Progenitor cell of endocrine pancreas (in vitro differentiated cells): Measurements from ENCODE around the gene CACNA2D1. TPM values are rescaled to one million over a fixed set of nuclear protein-coding genes. Genes with fewer than 3 reads are reported as not detected.

Source experiments
- DNase-seq: peaks from one replicate; pipeline ENCODE4 v3.0.0; 2021; ENCODE audit warnings: low spot score; ENCODE audit not compliant: unreplicated experiment
- H3K27ac Mint-ChIP-seq: 2 replicates; pipeline ENCODE4 v1.8.0; 2021; ENCODE audit warnings: mild to moderate bottlenecking, moderate library complexity, mixed read lengths
- H3K27me3 Mint-ChIP-seq: 2 replicates; pipeline ENCODE4 v1.8.0; 2021; ENCODE audit warnings: mixed read lengths
- H3K36me3 Mint-ChIP-seq: 2 replicates; pipeline ENCODE4 v1.8.0; 2022; ENCODE audit warnings: mixed read lengths; ENCODE audit not compliant: insufficient read depth
- H3K4me1 Mint-ChIP-seq: 2 replicates; pipeline ENCODE4 v1.8.0; 2021; ENCODE audit warnings: low read depth, mixed read lengths
- H3K4me3 Mint-ChIP-seq: 2 replicates; pipeline ENCODE4 v1.8.0; 2021; ENCODE audit warnings: low read depth, mild to moderate bottlenecking, moderate library complexity, mixed read lengths
- H3K9me3 Mint-ChIP-seq: 2 replicates; pipeline ENCODE4 v1.8.0; 2021; ENCODE audit warnings: low read depth, mixed read lengths
- total RNA-seq: library from RNA; stranded (reverse); gene quantifications from 2 replicates; pipeline ENCODE4 v1.2.1, GENCODE V29; 2021
- TF ChIP-seq, protein P1 (sequence below): fragments of 200-600 bp; sonication (generic); IDR thresholded peaks from one replicate; pipeline ENCODE4 v1.5.0; 2021; ENCODE audit warnings: antibody characterized with exemption, mild to moderate bottlenecking; ENCODE audit not compliant: unreplicated experiment

CACNA2D1 gene
- total RNA-seq, 1 donor from 2014 or later, result 25.1 TPM

DNA sequence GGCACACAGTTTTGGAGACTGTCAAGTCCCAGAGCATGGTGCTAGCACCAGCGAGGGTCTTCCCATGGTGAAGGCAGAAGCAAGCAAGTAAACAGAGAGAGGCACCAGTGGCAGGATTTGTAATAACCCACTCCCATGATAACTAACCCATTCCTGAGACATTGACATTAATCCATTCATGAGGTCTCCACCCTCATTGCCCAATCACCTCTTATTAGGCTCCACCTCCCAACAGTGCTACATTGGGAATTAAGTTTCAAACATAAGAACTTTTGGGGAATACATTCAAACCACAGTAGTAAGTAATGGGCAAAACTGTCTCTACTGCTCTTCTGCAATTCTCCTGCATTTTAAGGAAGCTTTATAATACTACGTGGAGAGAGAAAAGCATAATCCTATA, 193.6 kb downstream of the CACNA2D1 start:
- no peaks in the 10 kb centered on the region for H3K36me3 Mint-ChIP-seq
- TF ChIP-seq, protein P1, sequence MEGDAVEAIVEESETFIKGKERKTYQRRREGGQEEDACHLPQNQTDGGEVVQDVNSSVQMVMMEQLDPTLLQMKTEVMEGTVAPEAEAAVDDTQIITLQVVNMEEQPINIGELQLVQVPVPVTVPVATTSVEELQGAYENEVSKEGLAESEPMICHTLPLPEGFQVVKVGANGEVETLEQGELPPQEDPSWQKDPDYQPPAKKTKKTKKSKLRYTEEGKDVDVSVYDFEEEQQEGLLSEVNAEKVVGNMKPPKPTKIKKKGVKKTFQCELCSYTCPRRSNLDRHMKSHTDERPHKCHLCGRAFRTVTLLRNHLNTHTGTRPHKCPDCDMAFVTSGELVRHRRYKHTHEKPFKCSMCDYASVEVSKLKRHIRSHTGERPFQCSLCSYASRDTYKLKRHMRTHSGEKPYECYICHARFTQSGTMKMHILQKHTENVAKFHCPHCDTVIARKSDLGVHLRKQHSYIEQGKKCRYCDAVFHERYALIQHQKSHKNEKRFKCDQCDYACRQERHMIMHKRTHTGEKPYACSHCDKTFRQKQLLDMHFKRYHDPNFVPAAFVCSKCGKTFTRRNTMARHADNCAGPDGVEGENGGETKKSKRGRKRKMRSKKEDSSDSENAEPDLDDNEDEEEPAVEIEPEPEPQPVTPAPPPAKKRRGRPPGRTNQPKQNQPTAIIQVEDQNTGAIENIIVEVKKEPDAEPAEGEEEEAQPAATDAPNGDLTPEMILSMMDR, result no peak
- H3K4me3 Mint-ChIP-seq, result no peak overlapping the region
- H3K4me1 Mint-ChIP-seq, result no peaks in the 10 kb centered on the region
- no peaks in the 10 kb centered on the region for H3K27me3 Mint-ChIP-seq
- DNase-seq, result no peak
- no peaks in the 10 kb centered on the region for H3K9me3 Mint-ChIP-seq
- H3K27ac Mint-ChIP-seq, result no peak overlapping the region

DNA sequence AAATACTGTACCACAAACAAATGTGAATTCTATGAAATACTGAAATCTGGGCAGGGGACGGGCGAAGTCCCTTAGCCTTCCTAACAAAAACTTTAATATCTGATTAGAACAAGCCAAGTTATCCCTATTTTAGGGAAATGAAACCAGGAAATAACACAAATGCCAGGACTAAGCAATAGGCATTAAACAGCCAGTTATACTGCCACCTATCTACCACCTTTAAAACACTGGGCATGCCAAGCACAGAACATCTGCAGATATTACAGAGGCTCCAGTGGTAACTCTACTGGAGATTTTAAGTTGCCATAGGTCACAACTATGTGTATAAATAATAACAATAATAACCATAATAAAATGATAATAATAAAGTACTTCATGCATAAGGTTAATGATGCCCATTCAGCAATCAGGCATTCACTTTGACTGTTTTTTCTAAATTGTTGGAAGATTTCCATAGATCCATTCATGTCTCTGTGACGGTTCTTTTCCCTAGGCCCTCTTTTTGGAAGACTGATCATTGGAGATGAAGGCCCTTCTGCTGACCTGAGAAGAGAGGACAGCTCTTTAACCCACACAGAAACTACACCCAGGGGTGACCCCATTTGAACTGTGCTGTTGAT, 195.7 kb downstream of the CACNA2D1 start:
- Mint-ChIP-seq H3K9me3 (no peaks in the 10 kb centered on the region), H3K4me1 (no peaks in the 10 kb centered on the region), H3K27ac (no peak overlapping the region), H3K4me3 (no peak overlapping the region), H3K27me3 (no peaks in the 10 kb centered on the region), H3K36me3 (no peaks in the 10 kb centered on the region)
- no peak for DNase-seq
- TF ChIP-seq, protein P1, result peak; percentile 50

- TF ChIP-seq, protein P1, result no peak
- Mint-ChIP-seq H3K36me3 (no peaks in the 10 kb centered on the region), H3K9me3 (no peaks in the 10 kb centered on the region), H3K27ac (no peak overlapping the region), H3K4me3 (no peak overlapping the region), H3K27me3 (no peaks in the 10 kb centered on the region), H3K4me1 (no peaks in the 10 kb centered on the region)
- no peak for DNase-seq
Observed at GRCh38 chr7:82244947-82245517, 198.5 kb downstream of the CACNA2D1 start.

DNA sequence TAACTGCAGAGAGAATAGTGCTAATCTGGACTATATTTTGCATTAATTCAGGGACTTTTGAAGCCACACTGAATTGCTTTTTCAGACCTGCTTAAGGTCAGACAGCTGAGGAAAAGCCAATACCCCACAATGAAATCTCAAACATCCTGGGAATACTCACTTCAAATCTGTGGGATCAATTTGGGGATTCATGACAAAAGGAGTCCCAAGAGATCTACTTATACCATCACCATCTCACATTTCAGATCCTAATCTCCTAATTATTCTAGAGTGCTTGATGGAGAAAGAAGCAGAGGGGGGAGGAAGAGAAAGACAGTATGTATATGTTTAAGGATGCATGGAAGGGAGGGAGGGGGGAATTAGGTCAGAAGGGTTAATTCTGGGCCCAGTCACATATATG, 202.2 kb downstream of the CACNA2D1 start:
- Mint-ChIP-seq H3K36me3 (no peaks in the 10 kb centered on the region), H3K27me3 (no peaks in the 10 kb centered on the region), H3K27ac (no peak overlapping the region), H3K4me3 (no peak overlapping the region), H3K9me3 (no peaks in the 10 kb centered on the region), H3K4me1 (no peaks in the 10 kb centered on the region)
- TF ChIP-seq, protein P1, result no peak
- no peak for DNase-seq

DNA sequence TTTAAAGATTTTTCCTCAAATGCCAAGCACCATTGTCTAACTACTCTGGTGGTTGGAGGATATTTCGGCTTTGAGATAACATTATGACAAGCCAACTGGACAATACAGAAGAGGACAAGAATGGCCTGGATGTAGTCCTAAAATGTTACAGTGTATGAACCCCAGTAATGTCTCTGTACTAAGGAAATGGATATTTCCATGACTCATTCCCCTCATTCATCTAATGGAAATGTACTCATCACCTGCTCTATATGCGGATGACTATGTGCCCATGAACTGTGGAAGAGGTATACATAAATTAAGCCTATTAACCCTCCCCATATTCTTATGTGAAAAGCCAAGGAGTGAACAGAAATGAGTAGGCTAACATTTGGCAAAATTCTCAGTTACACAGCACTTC, 207.9 kb downstream of the CACNA2D1 start:
- H3K27me3 Mint-ChIP-seq, result no peaks in the 10 kb centered on the region
- TF ChIP-seq, protein P1, result no peak
- no peak overlapping the region for H3K4me3 Mint-ChIP-seq
- no peak overlapping the region for H3K27ac Mint-ChIP-seq
- H3K4me1 Mint-ChIP-seq, result peaks cover 13% of the 10 kb centered on the region
- H3K9me3 Mint-ChIP-seq, result no peaks in the 10 kb centered on the region
- H3K36me3 Mint-ChIP-seq, result no peaks in the 10 kb centered on the region
- DNase-seq, result no peak
